Adrenal gland (tissue), 5 donors: ENCODE measurements around the gene RAB6A.
A peak's percentile ranks its signal among the peaks of the same experiment; 100 is the strongest.

Source experiments
- POLR2A ChIP-seq, 2 donors: fragments of 450-650 bp; IDR thresholded peaks; one replicate each; pipeline ENCODE4 v1.6.1; 2017; ENCODE audit warnings: antibody characterized with exemption in 2 of 2, mild to moderate bottlenecking in 2 of 2, moderate library complexity in 1 of 2
- TF ChIP-seq, protein P1 (sequence below), 6 experiments: fragments of 450-650 bp in 4 of 6; fragments of 200-600 bp in 2 of 6; sonication (generic) in 1 of 6; IDR thresholded peaks; 1 replicate in 5 of 6; 2 replicates in 1 of 6; pipeline versions ENCODE4 v1.5.1 to v1.8.0; 2016 to 2021; ENCODE audit warnings: antibody characterized with exemption in 6 of 6, mild to moderate bottlenecking in 2 of 6, moderate library complexity in 1 of 6
- donor health status: DM: no; HTN: no; CAD: no.

DNA sequence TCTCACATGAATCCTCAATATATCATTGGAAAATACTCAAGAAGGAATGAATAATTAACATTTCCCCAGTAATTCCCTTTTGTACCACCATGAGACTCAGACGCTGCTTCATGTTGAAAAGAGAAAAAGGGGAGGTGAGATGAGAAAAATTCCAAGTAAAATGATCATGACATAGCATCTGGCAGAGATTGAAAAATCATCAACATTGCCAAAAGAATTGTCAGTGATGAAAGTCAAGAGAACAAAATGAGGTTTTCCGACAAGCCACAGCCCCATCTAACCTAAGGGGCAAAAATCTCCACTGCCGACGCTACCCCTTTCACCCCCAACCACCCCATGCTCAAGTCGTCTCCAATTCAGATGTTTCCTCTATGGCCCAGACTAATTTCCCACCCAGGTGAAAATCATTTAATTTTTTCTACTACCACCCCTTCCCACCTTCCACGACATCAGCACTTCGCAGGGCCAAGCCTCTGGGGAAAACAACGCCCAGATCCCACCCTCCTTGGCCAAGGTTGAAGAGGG is 1.2 kb downstream of the RAB6A start:
- TF ChIP-seq, protein P1, sequence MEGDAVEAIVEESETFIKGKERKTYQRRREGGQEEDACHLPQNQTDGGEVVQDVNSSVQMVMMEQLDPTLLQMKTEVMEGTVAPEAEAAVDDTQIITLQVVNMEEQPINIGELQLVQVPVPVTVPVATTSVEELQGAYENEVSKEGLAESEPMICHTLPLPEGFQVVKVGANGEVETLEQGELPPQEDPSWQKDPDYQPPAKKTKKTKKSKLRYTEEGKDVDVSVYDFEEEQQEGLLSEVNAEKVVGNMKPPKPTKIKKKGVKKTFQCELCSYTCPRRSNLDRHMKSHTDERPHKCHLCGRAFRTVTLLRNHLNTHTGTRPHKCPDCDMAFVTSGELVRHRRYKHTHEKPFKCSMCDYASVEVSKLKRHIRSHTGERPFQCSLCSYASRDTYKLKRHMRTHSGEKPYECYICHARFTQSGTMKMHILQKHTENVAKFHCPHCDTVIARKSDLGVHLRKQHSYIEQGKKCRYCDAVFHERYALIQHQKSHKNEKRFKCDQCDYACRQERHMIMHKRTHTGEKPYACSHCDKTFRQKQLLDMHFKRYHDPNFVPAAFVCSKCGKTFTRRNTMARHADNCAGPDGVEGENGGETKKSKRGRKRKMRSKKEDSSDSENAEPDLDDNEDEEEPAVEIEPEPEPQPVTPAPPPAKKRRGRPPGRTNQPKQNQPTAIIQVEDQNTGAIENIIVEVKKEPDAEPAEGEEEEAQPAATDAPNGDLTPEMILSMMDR (IDR thresholded peaks at IDR 0.05), result peak; percentile 15 to 59 (median 46)
- peak in 1 of 2 donors; percentile 16 for TF ChIP-seq POLR2A (IDR thresholded peaks at IDR 0.05)
